Right kidney (tissue), 1 donor: ENCODE measurements around the gene SLC47A1.
A peak's percentile ranks its signal among the peaks of the same experiment; 100 is the strongest.
"Not testable (repeated sequence)": the region's sequence is repeated elsewhere in the genome, so short reads cannot be mapped to it uniquely, and the experiment has no call there.

Source experiments
- DNase-seq: peaks from one replicate; pipeline ENCODE4 v3.0.0-alpha.2; 2016

SLC47A1 gene

DNA sequence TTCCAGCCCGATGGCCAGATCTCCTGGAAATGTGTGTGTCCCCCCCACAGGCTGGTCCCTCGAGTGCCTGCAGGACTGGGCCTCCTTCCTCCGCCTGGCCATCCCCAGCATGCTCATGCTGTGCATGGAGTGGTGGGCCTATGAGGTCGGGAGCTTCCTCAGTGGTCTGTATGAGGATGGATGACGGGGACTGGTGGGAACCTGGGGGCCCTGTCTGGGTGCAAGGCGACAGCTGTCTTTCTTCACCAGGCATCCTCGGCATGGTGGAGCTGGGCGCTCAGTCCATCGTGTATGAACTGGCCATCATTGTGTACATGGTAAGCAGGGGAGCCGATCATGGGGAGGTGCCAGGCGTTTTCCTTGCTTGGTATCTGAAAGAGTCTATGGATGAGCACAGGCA is 22.1 kb downstream of the SLC47A1 start:
- no peak for DNase-seq

DNA sequence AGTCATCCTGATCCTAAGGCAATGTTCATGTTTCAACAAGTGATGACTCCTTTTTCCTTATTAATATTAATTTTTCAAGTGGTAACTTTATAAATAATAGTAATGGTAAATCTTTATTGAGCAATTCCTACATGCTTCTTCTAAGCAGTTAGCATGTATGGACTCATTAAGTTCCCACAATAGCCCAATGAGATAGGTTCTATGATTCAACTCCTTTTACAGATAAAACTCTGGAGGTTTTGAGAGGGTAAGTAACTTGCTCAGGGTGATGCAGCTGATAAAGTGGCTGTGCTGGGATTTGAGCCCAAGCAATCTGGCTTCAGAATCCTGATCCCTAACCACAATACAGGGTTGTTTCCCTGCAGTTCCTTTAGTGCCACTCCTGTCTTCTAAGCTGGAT is 25.3 kb downstream of the SLC47A1 start:
- DNase-seq: no peak

DNA sequence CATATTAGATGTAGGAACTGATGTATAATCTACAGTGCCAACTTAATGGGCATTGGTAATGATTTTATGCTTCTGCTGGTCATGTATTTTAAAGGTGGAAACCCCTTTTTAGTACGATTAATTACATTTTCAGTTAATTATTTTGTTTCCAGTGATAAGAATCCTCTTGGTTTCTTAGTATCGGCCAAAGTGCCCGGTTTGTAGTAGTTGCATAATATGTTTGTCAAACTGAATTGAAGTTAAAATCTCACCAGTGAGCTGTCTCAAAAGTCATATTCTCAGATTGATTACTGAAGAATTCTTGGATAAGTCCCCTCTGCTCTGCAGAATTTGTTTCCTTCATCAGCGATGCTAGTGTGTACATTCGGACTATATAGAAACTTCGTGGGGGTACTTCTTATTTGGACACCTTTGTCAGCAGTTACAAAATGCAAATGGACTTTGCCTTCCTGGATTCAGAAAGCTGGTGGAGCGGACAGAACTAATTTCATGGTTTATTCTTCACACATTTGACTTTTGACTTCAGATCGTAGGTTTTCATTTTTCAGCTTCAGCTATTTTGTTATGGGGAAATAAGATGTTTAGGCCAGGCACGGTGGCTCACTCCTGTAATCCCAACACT is 28.2 kb downstream of the SLC47A1 start:
- no peak for DNase-seq

DNA sequence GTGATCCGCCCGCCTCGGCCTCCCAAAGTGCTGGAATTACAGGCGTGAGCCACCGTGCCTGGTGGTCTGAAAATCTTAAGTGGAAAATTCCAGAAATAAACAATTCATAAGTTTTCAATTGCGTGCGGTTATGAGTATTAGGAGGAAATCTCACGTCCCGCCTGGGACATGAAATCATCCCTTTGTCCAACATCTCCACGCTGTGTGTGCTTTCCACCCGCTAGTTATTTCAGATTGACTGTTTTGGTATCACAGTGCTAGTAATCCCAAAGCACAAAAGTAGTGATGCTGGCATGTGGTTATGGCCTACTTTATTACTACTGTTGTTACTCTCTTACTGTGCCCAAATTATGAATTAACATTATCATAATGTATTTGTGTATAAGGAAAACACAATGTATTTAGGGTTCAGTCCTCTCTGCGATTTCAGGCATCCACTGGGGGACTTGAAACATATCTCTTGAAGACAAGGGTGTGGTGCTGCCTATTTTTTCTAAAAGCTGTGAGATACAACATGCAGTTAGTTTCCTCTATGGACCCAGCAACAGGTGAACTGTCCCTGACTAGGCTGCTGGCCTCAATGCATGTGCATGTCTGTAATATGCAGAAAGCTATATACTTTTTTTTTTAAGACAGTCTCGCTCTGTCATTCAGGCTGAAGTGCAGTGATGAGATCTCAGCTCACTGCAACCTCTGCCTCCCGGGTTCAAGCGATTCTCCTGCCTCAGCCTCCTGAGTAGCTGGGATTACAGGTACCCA is 32.3 kb downstream of the SLC47A1 start:
- DNase-seq: no peak

- no peak for DNase-seq
These were observed 33.8 kb downstream of the SLC47A1 start for GRCh38 chr17:19567216-19568015.

DNA sequence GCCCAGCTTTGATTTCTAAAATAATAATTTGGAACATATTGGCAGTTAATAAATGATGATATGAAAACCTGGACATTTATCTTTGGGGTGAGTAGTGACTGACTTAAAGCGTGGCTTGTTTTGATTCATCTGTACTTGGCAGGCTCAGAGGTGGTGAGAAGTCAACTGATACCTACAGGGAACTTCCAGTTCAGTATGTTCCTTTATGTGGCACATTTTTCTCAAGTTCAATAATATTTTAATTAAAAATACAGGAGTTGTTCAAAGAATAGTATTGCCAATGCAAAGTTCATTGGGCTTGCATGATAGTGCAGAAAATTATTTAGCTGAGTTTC is 34.3 kb downstream of the SLC47A1 start:
- DNase-seq: no peak

DNA sequence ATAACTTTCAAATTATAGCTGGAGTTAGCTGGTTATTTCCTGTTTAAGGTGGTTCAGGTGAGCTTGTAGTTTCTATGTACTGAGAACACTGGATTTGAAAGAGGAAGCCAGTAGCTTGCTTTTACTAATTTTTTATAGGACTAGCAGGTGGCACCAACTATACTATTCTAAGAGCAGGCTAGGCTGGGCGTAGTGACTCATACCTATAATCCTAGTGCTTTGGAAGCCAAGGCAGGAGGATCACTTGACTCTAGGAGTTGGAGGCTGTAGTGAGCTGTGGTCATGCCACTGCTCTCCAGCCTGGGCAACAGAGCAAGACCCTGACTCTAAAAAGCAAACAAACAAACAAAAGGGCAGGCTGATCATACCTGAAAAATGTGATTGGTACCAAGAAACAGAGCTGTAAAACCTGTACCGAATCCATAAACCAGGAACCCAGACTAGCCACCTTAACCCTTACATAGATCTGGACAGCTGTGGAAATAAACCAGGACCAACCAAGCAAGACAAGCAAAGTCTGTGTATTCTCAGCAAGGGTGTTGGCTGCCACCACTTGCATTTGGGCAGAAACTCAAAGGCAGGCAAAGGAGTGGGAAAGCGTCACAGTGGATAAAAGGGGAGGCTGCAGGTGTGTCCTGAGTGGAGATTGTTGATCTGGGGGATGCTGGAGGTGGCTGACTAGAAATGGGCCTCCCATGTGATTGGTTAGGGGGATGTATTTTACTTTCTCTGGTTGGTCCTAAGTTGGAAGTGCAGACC is 36.3 kb downstream of the SLC47A1 start:
- DNase-seq: no peak

DNA sequence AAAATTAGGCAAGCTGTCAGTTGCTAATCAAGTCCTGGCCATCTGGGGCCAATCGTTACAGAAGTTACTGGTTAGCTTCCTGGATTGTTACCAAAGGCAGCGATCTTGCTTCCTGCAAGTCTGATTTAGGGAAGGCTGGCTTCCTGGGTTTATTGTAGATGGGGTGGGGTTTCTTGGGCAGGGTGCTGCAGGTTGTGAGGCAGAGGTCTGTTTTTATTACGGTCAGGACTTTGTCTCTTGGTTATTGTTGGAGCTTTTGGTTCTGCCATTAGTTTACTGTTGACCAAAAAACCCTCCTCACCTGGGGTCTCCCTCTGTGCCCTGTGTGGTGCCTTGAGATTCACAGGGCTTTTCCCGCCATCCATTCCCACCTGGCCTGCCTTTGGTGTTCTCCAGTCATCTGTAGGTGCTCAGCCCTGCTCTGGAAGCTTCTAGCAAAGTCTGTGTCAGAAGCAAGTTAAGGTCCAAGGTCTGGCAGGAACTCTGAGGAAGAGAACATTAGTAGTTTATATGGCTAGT is 36.9 kb downstream of the SLC47A1 start:
- DNase-seq: no peak

DNA sequence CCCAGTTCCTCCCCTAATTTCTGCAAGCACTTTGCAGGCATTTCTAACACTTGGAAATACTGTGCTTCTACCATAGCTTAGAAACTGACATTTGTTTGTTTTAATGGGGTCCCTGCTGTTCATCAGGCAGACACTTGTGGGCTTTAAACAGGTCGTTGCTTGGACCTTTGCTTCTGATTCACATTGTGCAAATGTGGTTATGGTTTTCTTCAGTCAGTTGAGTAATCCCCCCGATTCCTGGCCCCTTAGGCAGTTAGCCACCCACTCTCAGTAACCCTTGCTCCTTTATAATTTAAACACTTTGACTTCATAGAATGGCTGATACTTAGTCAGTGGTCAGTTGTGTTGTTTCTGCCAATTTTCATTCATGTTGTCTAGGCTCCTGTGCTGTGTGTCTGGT is 39.4 kb downstream of the SLC47A1 start:
- DNase-seq: no peak

- no peak for DNase-seq
These were observed 41.3 kb downstream of the SLC47A1 start for GRCh38 chr17:19574956-19575355.

DNA sequence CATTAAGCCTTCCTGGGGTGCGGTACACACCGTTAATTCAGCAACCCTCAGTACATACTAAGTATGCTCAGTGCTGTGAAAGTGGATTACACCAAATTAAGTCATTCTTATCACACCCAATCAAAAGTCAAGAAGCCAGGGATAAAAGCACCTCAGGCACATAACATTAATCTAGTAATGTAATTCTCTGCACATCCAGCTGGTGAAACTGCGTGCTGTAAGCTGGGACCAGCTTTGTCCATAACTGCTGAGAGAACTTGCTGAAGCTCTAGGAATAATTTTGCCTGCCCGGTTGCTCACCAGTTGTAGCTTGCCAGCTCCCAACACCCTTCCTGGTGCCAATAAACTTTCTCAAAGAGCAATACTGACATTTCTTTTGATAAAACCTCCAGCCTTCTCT is 44.9 kb downstream of the SLC47A1 start:
- DNase-seq: no peak

GRCh38 chr17:19579192-19579761 is 45.6 kb downstream of the SLC47A1 start:
- DNase-seq: peak; percentile 50

DNA sequence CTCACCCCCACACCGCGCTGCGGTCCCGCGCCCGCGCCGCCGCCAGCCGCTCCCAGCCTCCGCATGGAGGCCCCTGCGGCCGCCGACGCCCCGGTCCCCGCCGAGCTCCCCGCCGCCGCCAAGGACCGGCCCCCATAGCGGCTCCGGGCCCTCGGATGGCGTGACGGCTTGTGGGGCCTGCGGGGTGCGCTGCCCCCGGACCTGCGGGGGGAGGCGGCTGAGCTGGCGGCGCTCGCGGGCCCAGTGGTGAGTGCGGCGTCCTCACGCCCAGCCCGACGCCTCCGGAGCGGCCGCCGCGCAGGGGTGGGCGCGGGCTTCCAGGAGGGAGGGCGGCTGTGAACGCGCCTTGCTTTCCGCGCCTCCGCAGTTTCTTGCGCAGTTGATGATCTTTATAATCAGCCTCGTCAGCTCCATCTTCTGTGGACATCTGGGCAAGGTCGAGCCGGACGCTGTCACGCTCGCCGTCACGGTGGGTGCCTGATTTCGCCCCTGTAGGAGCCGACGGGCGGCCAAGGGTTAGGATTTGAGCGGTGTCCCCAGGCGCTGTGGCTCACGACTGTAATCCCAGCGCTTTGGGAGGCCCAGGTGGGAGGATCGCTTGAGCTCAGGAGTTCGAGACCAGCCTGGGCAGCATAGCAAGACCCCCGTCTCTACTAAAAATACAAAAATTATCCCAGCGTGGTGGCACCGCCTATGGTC is 46.4 kb downstream of the SLC47A1 start:
- DNase-seq: peak; percentile 76

GRCh38 chr17:19580566-19580920 is 46.9 kb downstream of the SLC47A1 start:
- not testable (repeated sequence) for DNase-seq

DNA sequence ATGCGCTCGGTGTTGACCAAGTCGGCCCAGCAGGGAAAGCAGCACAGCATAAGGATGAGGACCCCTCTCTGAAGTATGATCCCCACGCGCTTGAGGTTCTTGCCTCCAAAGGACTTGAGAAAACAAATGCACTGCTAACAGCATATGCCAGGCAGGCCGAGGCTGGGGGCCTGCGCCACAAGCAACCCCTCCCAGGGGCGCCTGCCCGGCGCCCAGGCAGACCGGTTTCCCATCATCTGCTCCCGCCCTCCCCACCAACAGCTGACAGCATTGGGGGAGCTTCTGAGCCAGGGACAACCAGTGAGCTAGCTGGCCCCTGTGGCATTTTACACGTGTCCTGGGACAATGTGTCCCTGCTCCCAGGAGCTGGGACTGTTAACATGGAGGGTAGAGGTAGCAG is 48.5 kb downstream of the SLC47A1 start:
- not testable (repeated sequence) for DNase-seq

DNA sequence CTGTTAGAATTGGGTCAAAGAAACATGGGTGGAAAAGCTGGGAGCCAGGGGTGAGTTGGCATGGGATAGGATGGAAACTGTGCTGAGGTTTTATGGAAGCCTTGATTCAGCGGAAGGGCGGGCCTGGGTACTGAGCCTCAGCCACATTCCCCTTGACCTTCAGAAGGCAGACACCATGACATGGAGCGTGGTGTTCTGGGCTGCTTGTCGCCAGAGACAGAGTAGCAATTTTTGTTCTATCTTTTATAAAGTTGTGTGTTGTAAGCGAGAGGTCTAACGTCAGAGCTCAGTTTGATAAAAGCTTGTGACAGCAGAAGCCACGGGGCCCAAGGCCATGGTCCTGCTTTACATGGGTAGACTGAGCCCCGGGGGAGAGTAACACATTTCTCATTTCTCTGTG is 50.2 kb downstream of the SLC47A1 start:
- no peak for DNase-seq

DNA sequence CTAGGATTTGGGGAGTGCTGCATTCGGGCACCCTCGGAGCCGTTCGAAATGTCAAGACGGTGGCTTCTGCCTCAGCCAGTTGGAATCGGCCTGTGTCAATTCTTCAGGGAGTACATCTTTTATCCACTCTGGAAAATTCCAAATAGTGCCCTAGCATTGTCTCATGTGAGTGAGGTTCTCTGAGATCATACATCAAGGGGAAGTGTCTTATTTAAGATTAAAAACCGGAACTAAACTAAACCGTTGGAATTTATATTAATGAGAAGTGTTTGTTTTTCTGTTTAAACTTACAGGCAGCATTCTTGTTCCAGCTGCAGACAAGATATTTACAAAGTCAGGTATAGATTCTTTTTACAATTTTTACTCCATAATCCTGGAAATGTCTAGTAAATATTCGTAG is 56.8 kb downstream of the SLC47A1 start:
- no peak for DNase-seq

DNA sequence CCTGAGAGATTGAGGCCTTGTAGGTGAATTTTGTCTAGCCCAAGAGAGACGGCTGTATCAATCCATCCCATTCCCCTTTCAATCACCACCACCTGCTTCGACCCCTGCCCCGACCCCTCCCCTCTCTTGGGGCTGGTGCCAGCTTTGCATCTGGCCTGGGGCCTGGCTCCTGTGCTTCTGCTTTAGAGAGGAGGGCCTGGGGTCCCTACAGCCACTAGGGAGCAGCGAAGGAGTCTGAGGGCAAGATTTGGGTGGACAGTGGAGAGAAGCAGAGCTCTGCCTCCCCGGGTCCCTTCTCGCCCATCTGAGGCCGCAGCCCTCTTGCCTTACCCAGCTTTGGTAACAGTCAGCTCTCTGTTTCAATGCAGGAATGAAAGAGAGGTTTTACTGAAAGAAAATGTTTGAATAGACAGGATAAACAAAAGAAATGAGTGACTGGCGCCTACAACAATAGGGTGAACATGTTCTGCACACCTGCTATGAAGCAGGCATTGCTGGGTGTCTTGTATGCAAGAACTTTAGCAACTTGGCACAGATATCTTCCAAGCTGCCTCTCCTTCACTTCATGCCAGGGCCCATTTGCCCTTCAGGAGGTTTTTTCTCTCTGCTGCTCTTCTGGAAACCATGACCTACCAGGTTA is 57.4 kb downstream of the SLC47A1 start:
- DNase-seq: no peak

- DNase-seq: no peak
These were observed 58.7 kb downstream of the SLC47A1 start for GRCh38 chr17:19592316-19592715.

DNA sequence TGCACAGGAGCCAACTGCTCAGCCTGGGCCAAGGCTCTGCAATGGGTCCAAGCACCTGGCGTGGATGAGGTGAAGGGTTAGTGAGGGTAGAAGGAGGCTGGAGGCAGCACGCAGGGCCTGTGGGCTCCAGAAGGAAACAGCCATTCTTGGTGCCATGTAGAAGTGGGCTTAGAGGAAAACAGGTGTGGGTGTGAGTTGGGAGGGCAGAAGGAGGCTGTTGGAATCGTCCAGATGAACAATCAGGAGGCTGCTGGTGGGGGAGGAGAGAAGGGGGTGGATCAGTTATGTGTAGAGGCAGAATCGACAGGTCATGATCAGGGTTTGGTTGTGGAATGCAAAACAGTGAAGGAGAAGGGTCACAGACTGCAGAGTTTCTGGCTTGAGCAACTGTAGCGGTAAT is 63.2 kb downstream of the SLC47A1 start:
- no peak for DNase-seq

DNA sequence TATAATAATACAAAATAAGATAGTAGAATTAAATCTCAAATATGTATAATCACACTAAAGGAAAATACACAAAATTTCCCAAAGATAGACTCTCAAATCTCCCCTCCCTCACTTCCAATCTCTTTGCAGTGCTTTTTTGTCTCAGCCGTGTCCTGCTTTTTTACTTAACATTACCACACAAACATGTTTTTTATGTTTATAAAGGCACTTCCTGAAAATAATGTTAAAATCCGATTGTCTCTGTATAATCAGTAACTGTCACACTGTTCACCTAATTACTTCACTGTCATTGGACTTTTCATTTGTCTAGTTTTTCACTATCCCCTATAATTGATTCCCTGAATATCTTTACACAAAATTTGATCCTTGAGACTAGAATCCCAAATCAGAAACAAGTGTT is 76.7 kb downstream of the SLC47A1 start:
- DNase-seq: no peak
